HG03342 (cell line): ENCODE data around the gene ATP5IF1.

Experiments
- ATAC-seq: cut with Tn5 transposase; IDR thresholded peaks from one replicate; pipeline ENCODE4 v1.9.1; 2021; ENCODE audit warnings: mild to moderate bottlenecking, moderate library complexity; ENCODE audit not compliant: unreplicated experiment

Gene ATP5IF1

GRCh38 chr1:28236656-28237322 is 865 bp downstream of the ATP5IF1 start:
- ATAC-seq: no peak

GRCh38 chr1:28239004-28239403 is 3.1 kb downstream of the ATP5IF1 start:
- no peak for ATAC-seq

GRCh38 chr1:28240024-28240423 is 4.1 kb downstream of the ATP5IF1 start:
- no peak for ATAC-seq

GRCh38 chr1:28241638-28242241 is 5.8 kb downstream of the ATP5IF1 start:
- ATAC-seq: no peak

- ATAC-seq: no peak
Observed at GRCh38 chr1:28243685-28244311, 7.9 kb downstream of the ATP5IF1 start.

GRCh38 chr1:28244549-28245251 is 8.8 kb downstream of the ATP5IF1 start:
- ATAC-seq: no peak

GRCh38 chr1:28246427-28246832 is 10.5 kb downstream of the ATP5IF1 start:
- ATAC-seq: no peak

GRCh38 chr1:28247612-28248272 is 11.8 kb downstream of the ATP5IF1 start:
- ATAC-seq: no peak

GRCh38 chr1:28248273-28249012 is 12.5 kb downstream of the ATP5IF1 start:
- ATAC-seq: no peak

GRCh38 chr1:28249013-28249865 is 13.3 kb downstream of the ATP5IF1 start:
- no peak for ATAC-seq

- no peak for ATAC-seq
Observed at GRCh38 chr1:28249866-28250295, 14.0 kb downstream of the ATP5IF1 start.

GRCh38 chr1:28256197-28256827 is 20.4 kb downstream of the ATP5IF1 start:
- ATAC-seq: no peak

GRCh38 chr1:28257736-28258135 is 21.8 kb downstream of the ATP5IF1 start:
- ATAC-seq: no peak

GRCh38 chr1:28258628-28259251 is 22.8 kb downstream of the ATP5IF1 start:
- no peak for ATAC-seq

- ATAC-seq: peak; percentile 95
Observed at GRCh38 chr1:28259252-28259933, 23.5 kb downstream of the ATP5IF1 start, which contains the start of gene SESN2. SESN2 (plus strand) TSS chr1:28259518; CDS start chr1:28259848, 330 bp downstream.

GRCh38 chr1:28259934-28260802 is 24.2 kb downstream of the ATP5IF1 start:
- ATAC-seq: no peak

GRCh38 chr1:28260803-28261174 is 24.9 kb downstream of the ATP5IF1 start:
- no peak for ATAC-seq
